HG03457 (cell line): Measurements from ENCODE around the gene TAS2R1.

ENCODE experiments used
- ATAC-seq: cut with Tn5 transposase; IDR thresholded peaks from one replicate; pipeline ENCODE4 v1.9.1; 2021; ENCODE audit warnings: moderate number of reproducible peaks; ENCODE audit not compliant: unreplicated experiment

TAS2R1 gene

GRCh38 chr5:9589049-9589835 lies 40.9 kb downstream of the TAS2R1 start:
- ATAC-seq = no peak

DNA sequence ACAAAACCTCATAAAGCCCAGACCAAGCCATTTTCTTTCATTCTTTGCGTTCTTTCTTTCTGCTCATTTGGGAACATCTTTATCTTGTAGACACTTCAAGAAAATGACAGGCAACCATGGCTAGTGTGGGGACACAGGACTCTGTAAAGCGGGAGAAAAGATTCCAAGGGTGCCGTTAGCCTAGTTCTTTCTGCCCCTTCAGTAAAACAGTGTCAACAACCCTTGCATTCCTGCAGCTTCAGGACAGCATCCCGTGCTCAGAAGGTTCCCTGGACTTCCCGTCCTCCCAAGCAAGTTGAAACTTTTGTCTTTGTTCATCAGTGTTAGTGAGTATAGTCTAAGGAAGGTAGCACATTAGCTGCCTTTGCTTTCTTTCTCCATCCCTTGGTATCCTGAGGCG lies 41.9 kb downstream of the TAS2R1 start:
- ATAC-seq = no peak

GRCh38 chr5:9587135-9587534 lies 43.0 kb downstream of the TAS2R1 start:
- ATAC-seq = no peak

GRCh38 chr5:9582406-9582805 lies 47.7 kb downstream of the TAS2R1 start:
- no peak for ATAC-seq
